Measurements from ENCODE around the gene FOXA2.

The FOXA2 gene

GRCh38 chr20:22536141-22536828 lies 48.1 kb downstream of the FOXA2 start:
- DNase-seq, result no peak

GRCh38 chr20:22535483-22535882 lies 48.9 kb downstream of the FOXA2 start:
- DNase-seq, result no peak

GRCh38 chr20:22533823-22534751 lies 50.3 kb downstream of the FOXA2 start:
- DNase-seq, result no peak

- no peak for DNase-seq
Measured at GRCh38 chr20:22532598-22532997, 51.8 kb downstream of the FOXA2 start.

- no peak for DNase-seq
Measured at GRCh38 chr20:22531756-22532155, 52.6 kb downstream of the FOXA2 start.

GRCh38 chr20:22531056-22531615 lies 53.2 kb downstream of the FOXA2 start:
- DNase-seq, result no peak
